H1 (cell line): ENCODE data around the gene FOXP4. TPM values are rescaled to one million over a fixed set of nuclear protein-coding genes. Genes with fewer than 3 reads are reported as not detected.
A peak's percentile ranks its signal among the peaks of the same experiment; 100 is the strongest.

Source experiments
- CTCF ChIA-PET: fragments of 300-600 bp; sonication (Branson Sonifier 250); formaldehyde crosslinking; loops from one replicate; lab custom pipeline; 2021; ENCODE audit not compliant: partially characterized antibody; lab: Charles Lee
- POLR2A ChIA-PET: fragments of 300-600 bp; sonication (Branson Sonifier 250); formaldehyde crosslinking; loops from one replicate; lab custom pipeline; 2021; ENCODE audit warnings: inconsistent platforms; ENCODE audit not compliant: partially characterized antibody; lab: Charles Lee
- DNase-seq, 2 experiments: peaks; one replicate each; pipeline versions ENCODE4 v3.0.0 to v3.0.0-alpha.2; 2010 to 2022; ENCODE audit warnings: low spot score in 2 of 2, low read depth in 1 of 2, mixed read lengths in 1 of 2
- FAIRE-seq: peaks from 2 replicates; lab custom pipeline; 2011; peaks lifted over from hg19 to GRCh38; lab: Jason Lieb, UNC
- H2AFZ ChIP-seq: 2 replicates; pipeline ENCODE4 v1.8.1; 2012; ENCODE audit warnings: low read length, inconsistent platforms
- H2AK5ac ChIP-seq: 2 replicates; pipeline ENCODE4 v1.6.1; 2013; ENCODE audit warnings: low read depth, low read length
- H2BK120ac ChIP-seq: replicated peaks from 2 replicates; pipeline ENCODE3; 2013; ENCODE audit warnings: low read depth, low read length, inconsistent platforms
- H2BK12ac ChIP-seq: 2 replicates; pipeline ENCODE4 v1.6.1; 2013; ENCODE audit warnings: low read depth, low read length
- H2BK15ac ChIP-seq: 2 replicates; pipeline ENCODE4 v1.6.1; 2013; ENCODE audit warnings: low read length
- H2BK20ac ChIP-seq: 2 replicates; pipeline ENCODE4 v1.6.1; 2013; ENCODE audit warnings: low read length
- H2BK5ac ChIP-seq: 2 replicates; pipeline ENCODE4 v1.6.1; 2013; ENCODE audit warnings: low read depth, low read length
- H3K14ac ChIP-seq: 2 replicates; pipeline ENCODE4 v1.6.1; 2013; ENCODE audit warnings: inconsistent platforms; ENCODE audit not compliant: insufficient read length
- H3K18ac ChIP-seq: 2 replicates; pipeline ENCODE4 v1.6.1; 2013; ENCODE audit warnings: low read length; ENCODE audit errors: extremely low read depth
- H3K23ac ChIP-seq: 2 replicates; pipeline ENCODE4 v1.6.1; 2013; ENCODE audit warnings: inconsistent platforms; ENCODE audit not compliant: insufficient read length
- H3K23me2 ChIP-seq: 2 replicates; pipeline ENCODE4 v1.6.1; 2013; ENCODE audit warnings: low read depth, low read length
- H3K27ac ChIP-seq: 2 replicates; pipeline ENCODE4 v1.6.1; 2011; ENCODE audit warnings: low read depth, low read length, inconsistent platforms
- H3K27me3 ChIP-seq, 4 experiments: replicated peaks in 1 of 4; 1 replicate in 1 of 4; 2 replicates in 3 of 4; pipeline versions ENCODE4 v1.6.1 to v1.8.1; 2011 to 2013; ENCODE audit warnings: low read length in 3 of 4, mild to moderate bottlenecking in 3 of 4, inconsistent platforms in 2 of 4, mixed read lengths in 2 of 4, moderate library complexity in 1 of 4; ENCODE audit not compliant: control insufficient read depth in 3 of 4, insufficient read depth in 3 of 4; ENCODE audit errors: extremely low read depth in 1 of 4
- H3K36me3 ChIP-seq, 4 experiments: 2 replicates each; pipeline versions ENCODE4 v1.6.1 to v1.8.1; 2011 to 2013; ENCODE audit warnings: mild to moderate bottlenecking in 4 of 4, low read length in 3 of 4, moderate library complexity in 2 of 4, control low read depth in 1 of 4, inconsistent platforms in 1 of 4; ENCODE audit not compliant: insufficient read depth in 4 of 4, control insufficient read depth in 2 of 4
- H3K4ac ChIP-seq: replicated peaks from 2 replicates; pipeline ENCODE3; 2013; ENCODE audit warnings: low read length, low read depth, mixed read lengths, inconsistent platforms; ENCODE audit not compliant: insufficient read length
- H3K4me1 ChIP-seq, 4 experiments: replicated peaks in 1 of 4; 1 replicate in 1 of 4; 2 replicates in 3 of 4; pipeline versions ENCODE4 v1.6.1 to v1.8.1; 2011 to 2013; ENCODE audit warnings: low read length in 3 of 4, inconsistent platforms in 2 of 4, mixed read lengths in 1 of 4; ENCODE audit not compliant: insufficient read depth in 4 of 4, control insufficient read depth in 3 of 4
- H3K4me2 ChIP-seq, 2 experiments: 2 replicates each; pipeline versions ENCODE4 v1.6.1 to v1.8.1; 2011 to 2013; ENCODE audit warnings: low read depth in 2 of 2, low read length in 2 of 2, control low read depth in 1 of 2, inconsistent platforms in 1 of 2, mild to moderate bottlenecking in 1 of 2; ENCODE audit not compliant: insufficient read depth in 1 of 2
- H3K4me3 ChIP-seq, 4 experiments: fragments of 200-600, 300-600 bp in 1 of 4; sonication (generic), shearing (Covaris generic), sonication (Bioruptor Twin) in 1 of 4; 2 replicates each; pipeline versions ENCODE4 v1.5.1 to v1.8.1; 2011 to 2016; ENCODE audit warnings: low read length in 4 of 4, low read depth in 3 of 4, control low read depth in 2 of 4, inconsistent platforms in 2 of 4, mild to moderate bottlenecking in 2 of 4, mixed read lengths in 1 of 4, moderate library complexity in 1 of 4; ENCODE audit not compliant: insufficient read depth in 2 of 4; ENCODE audit errors: extremely low read depth in 1 of 4
- H3K56ac ChIP-seq: replicated peaks from 2 replicates; pipeline ENCODE3; 2013; ENCODE audit warnings: low read depth, mild to moderate bottlenecking, mixed read lengths, low read length, inconsistent platforms; ENCODE audit not compliant: insufficient read length
- H3K79me1 ChIP-seq: 2 replicates; pipeline ENCODE4 v1.6.1; 2013; ENCODE audit warnings: low read depth, low read length, control low read depth
- H3K79me2 ChIP-seq, 2 experiments: 2 replicates each; pipeline versions ENCODE4 v1.6.1 to v1.8.1; 2012 to 2013; ENCODE audit warnings: low read length in 2 of 2, mild to moderate bottlenecking in 2 of 2, inconsistent platforms in 1 of 2; ENCODE audit not compliant: insufficient read depth in 2 of 2, control insufficient read depth in 1 of 2
- H3K9ac ChIP-seq, 4 experiments: replicated peaks in 1 of 4; 1 replicate in 1 of 4; 2 replicates in 3 of 4; pipeline versions ENCODE4 v1.6.1 to v1.8.1; 2011 to 2013; ENCODE audit warnings: low read depth in 3 of 4, low read length in 3 of 4, control low read depth in 2 of 4, mild to moderate bottlenecking in 2 of 4, moderate library complexity in 2 of 4, inconsistent platforms in 1 of 4; ENCODE audit errors: extremely low read depth in 1 of 4
- H3K9me3 ChIP-seq, 2 experiments: 2 replicates each; pipeline versions ENCODE4 v1.6.1 to v1.8.1; 2012 to 2013; ENCODE audit warnings: mild to moderate bottlenecking in 2 of 2, moderate library complexity in 2 of 2, control low read depth in 1 of 2, inconsistent platforms in 1 of 2, low read depth in 1 of 2, low read length in 1 of 2, mixed read lengths in 1 of 2; ENCODE audit not compliant: insufficient read depth in 2 of 2
- H4K20me1 ChIP-seq, 2 experiments: replicated peaks in 1 of 2; 2 replicates each; pipeline versions ENCODE3 to v1.8.1; 2011 to 2013; ENCODE audit warnings: inconsistent platforms in 2 of 2, low read length in 2 of 2, mild to moderate bottlenecking in 1 of 2; ENCODE audit not compliant: insufficient read depth in 2 of 2, control insufficient read depth in 1 of 2
- H4K5ac ChIP-seq: 2 replicates; pipeline ENCODE4 v1.6.1; 2013; ENCODE audit warnings: low read length, low read depth, mixed read lengths, inconsistent platforms; ENCODE audit not compliant: insufficient read length
- H4K8ac ChIP-seq: 2 replicates; pipeline ENCODE4 v1.8.0; 2013; ENCODE audit warnings: mild to moderate bottlenecking, moderate library complexity, low read length, inconsistent platforms; ENCODE audit not compliant: insufficient read depth; ENCODE audit errors: extremely low read depth
- H4K91ac ChIP-seq: replicated peaks from 2 replicates; pipeline ENCODE3; 2013; ENCODE audit warnings: low read length, mixed read lengths, inconsistent platforms; ENCODE audit not compliant: insufficient read length
- ASH2L ChIP-seq: fragments of 200-600, 300-600 bp; sonication (generic); IDR thresholded peaks from one replicate; pipeline ENCODE4 v1.7.1; 2017; ENCODE audit warnings: low read length
- CBX5 ChIP-seq: fragments of 300-800, 300-1000 bp; sonication (generic); IDR thresholded peaks from 2 replicates; pipeline ENCODE4 v1.7.1; 2016; ENCODE audit warnings: antibody characterized with exemption, low read length, low read depth
- CHD2 ChIP-seq: IDR thresholded peaks from 2 replicates; pipeline ENCODE4 v1.6.1; 2012; ENCODE audit warnings: low read length, improper control_type of control experiment
- CREB1 ChIP-seq: IDR thresholded peaks from 2 replicates; pipeline ENCODE4 v1.6.1; 2012; ENCODE audit warnings: inconsistent platforms
- GTF2F1 ChIP-seq: IDR thresholded peaks from 2 replicates; pipeline ENCODE4 v1.6.1; 2012; ENCODE audit warnings: low read depth, low read length, improper control_type of control experiment, borderline replicate concordance
- JUN ChIP-seq: IDR thresholded peaks from 2 replicates; pipeline ENCODE4 v1.6.1; 2011; ENCODE audit warnings: low read depth, mild to moderate bottlenecking, improper control_type of control experiment, low read length
- KDM4A ChIP-seq: IDR thresholded peaks from one replicate; pipeline ENCODE4 v1.7.1; 2012; ENCODE audit warnings: low read depth, mild to moderate bottlenecking, moderate library complexity, low read length, inconsistent platforms; ENCODE audit not compliant: severe bottlenecking
- MAFK ChIP-seq: IDR thresholded peaks from 2 replicates; pipeline ENCODE4 v1.6.1; 2012; ENCODE audit warnings: low read depth, mild to moderate bottlenecking, improper control_type of control experiment, low read length
- MAX ChIP-seq: IDR thresholded peaks from 2 replicates; pipeline ENCODE4 v1.6.1; 2012; ENCODE audit warnings: inconsistent platforms
- NANOG ChIP-seq: IDR thresholded peaks from 2 replicates; pipeline ENCODE4 v1.6.1; 2011; ENCODE audit warnings: low read length, low read depth, mild to moderate bottlenecking, inconsistent platforms; ENCODE audit not compliant: insufficient read depth, poor library complexity, severe bottlenecking
- WGBS, 2 experiments: shearing (Covaris generic) in 1 of 2; methylation state at CpG; one replicate each; pipeline versions ENCODE4 v1.1.6 to v1.1.7; 2013 to 2015; ENCODE audit warnings: low lambda C conversion rate in 2 of 2, mixed read lengths in 2 of 2, inconsistent platforms in 1 of 2, low coverage in 1 of 2, missing lambda C conversion rate in 1 of 2; ENCODE audit not compliant: insufficient replicate concordance in 2 of 2, insufficient coverage in 1 of 2, insufficient read length in 1 of 2; ENCODE audit errors: extremely low coverage in 1 of 2, missing lambda C conversion rate in 1 of 2; 5-methylcytosine and 5-hydroxymethylcytosine counted together
- polyA plus RNA-seq, 7 experiments: library from polyadenylated mRNA; depleted of rRNA in 3 of 7; stranded (reverse) in 5 of 7; unstranded in 2 of 7; fragments of >200 nt in 5 of 7; fragments of 200-250 nt in 2 of 7; gene quantifications; 1 replicate in 5 of 7; 2 replicates in 1 of 7; 4 replicates in 1 of 7; pipeline versions ENCODE4 v1.2.1 to v1.2.3, GENCODE V29; 2011 to 2013; ENCODE audit warnings: missing spikeins in 2 of 7, mixed read lengths in 2 of 7
- total RNA-seq: library from RNA; stranded (reverse); fragmentation: NEBNext Ultra II Directional; extraction: Animal tissue kit (Norgen Biotek cat#: 25700); gene quantifications from 2 replicates; pipeline ENCODE4 v1.2.1, GENCODE V29; 2021

The FOXP4 gene
- total and polyA plus RNA-seq, 2 of the 8 experiments (the other 6 are each of a cell fraction or from before 2014, with no cell fraction given), result 4.8 to 13.3 TPM

- H3K79me2 ChIP-seq, result peaks cover 0 to 12% of the 10 kb centered on the region in 2 experiments; a peak in 2 of 4 replicates
- CTCF ChIA-PET, result interaction anchor here (0.6 to 3.2 kb wide), 7 partner anchors 17 to 468 kb away, joined by 3 to 14 read pairs (median 6); no protein-coding TSS in a partner anchor
- TF ChIP-seq CREB1 (peak; percentile 73), CBX5 (no peak), MAFK (peak; percentile 11; the same call in 1 of the 2 replicates), ASH2L (peak; percentile 85), JUN (no peak), NANOG (no peak), KDM4A (peak; percentile 51), GTF2F1 (no peak), CHD2 (no peak), MAX (0 out of 2 replicates have a peak, but pooled peaks have one; percentile 12)
These were observed 14.4 kb downstream of the FOXP4 start for GRCh38 chr6:41560431-41561192.

More at GRCh38 chr6:41560431-41561192, 14.4 kb downstream of the FOXP4 start:
- Histone ChIP-seq H3K4me1 (peaks cover 24 to 39% (median 29%) of the 10 kb centered on the region in 4 experiments), H3K14ac (no peak overlapping the region), H3K56ac (no peak overlapping the region), H3K23ac (no peak overlapping the region), H3K27me3 (peaks cover 0 to 16% (median 12%) of the 10 kb centered on the region in 4 experiments; a peak in 5 of 7 replicates), H3K4me2 (peak overlapping the region; percentile 66 to 80), H4K8ac (no peak overlapping the region), H3K4me3 (peak overlapping the region; percentile 56 to 76 (median 72)), H4K5ac (no peak overlapping the region), H4K91ac (peak overlapping the region; percentile 36), H3K18ac (peak overlapping the region; percentile 84), H2BK5ac (peak overlapping the region; percentile 37; the same call in 1 of the 2 replicates), H2AK5ac (0 out of 2 replicates have a peak overlapping the region, but pooled peaks have one; percentile 68), H2AFZ (no peak overlapping the region), H3K9ac (peak overlapping the region in 2 of 4 experiments; percentile 8 to 22; a peak in 1 of 7 replicates), H2BK12ac (peak overlapping the region; percentile 60; the same call in 1 of the 2 replicates), H3K9me3 (no peaks in the 10 kb centered on the region), H3K36me3 (no peaks in the 10 kb centered on the region), H2BK120ac (no peak overlapping the region), H2BK20ac (peak overlapping the region; percentile 94; the same call in 1 of the 2 replicates), H4K20me1 (peaks cover 0 to 15% of the 10 kb centered on the region in 2 experiments), H2BK15ac (peak overlapping the region; percentile 37; the same call in 1 of the 2 replicates), H3K79me1 (0 out of 2 replicates have a peak, but pooled peaks cover 3% of the 10 kb centered on the region), H3K23me2 (peaks cover 7% of the 10 kb centered on the region; the same call in 1 of the 2 replicates), H3K4ac (peak overlapping the region; percentile 24), H3K27ac (no peak overlapping the region)
- FAIRE-seq (no peak), DNase-seq (peak in 1 of 2 experiments; percentile 80)
- 8% methylated on average over 25 of the region's 53 CpGs; no CpG with 5 or more reads in 1 of the 2 experiments for WGBS, 2 experiments
- POLR2A ChIA-PET, result interaction anchor here (0.6 to 3.9 kb wide), 7 partner anchors 10 to 152 kb away, joined by 3 to 24 read pairs (median 3); no protein-coding TSS in a partner anchor
